M059J (cell line): Measurements from ENCODE around the gene ZNF284. TPM values are rescaled to one million over a fixed set of nuclear protein-coding genes. Genes with fewer than 3 reads are reported as not detected.

ENCODE experiments used
- DNase-seq: peaks from one replicate; pipeline ENCODE4 v3.0.0-alpha.2; 2012; ENCODE audit warnings: low read depth
- total RNA-seq: library from RNA; depleted of rRNA; stranded (reverse); fragments of >200 nt; shearing (Covaris generic); gene quantifications from 2 replicates; pipeline ENCODE4 v1.2.3, GENCODE V29; 2014; rRNA removed

ZNF284 gene
- total RNA-seq: 1.3 and 2.6 TPM in 2 replicates

DNA sequence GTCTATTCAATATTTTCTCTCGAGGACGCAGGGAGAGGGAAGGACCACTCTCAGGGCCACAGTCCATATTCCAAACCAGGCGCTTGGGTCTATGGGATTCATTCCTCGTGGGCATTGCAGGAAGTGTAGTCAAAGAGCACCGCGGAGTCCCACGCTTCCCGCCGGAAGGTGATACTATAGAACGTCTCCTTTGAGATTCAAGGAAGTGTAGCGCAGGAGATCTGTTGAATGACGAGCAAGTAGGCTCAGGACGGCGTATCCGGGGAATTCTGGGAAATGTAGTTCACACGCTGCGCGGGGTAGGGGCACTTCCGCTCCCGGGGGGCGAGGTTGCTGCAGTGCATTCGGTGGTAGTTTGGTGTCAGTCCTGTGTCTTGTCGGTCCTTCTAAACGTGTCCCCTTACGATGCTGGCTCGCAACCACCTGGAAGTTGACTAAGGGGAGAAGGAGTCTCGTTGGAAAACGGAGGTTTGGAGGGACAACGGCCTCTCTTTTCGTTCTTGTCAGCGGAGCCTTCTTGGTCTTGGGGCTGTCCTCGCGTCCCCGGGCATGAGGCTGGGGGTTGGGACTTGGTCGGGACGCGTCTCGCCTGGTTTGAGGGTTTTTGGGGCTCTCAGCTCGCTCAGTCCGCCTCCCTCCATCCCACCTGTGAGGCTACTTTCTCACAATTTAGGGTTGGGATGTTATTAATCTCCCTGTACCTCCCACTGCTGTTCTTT, at the start of gene ZNF284:
ZNF284 (plus strand) TSS at position 336 of the 719 bp plus-strand sequence. CDS start 4,231 bp downstream, outside the sequence.
- DNase-seq: peak; percentile 90

GRCh38 chr19:44024900-44025216, 47.1 kb upstream of the ZNF284 start:
- no peak for DNase-seq

- DNase-seq: peak; percentile 92
Observed at GRCh38 chr19:44025217-44025936, 46.6 kb upstream of the ZNF284 start, which contains the start of gene ZNF222. ZNF222 (plus strand) TSS chr19:44025379; CDS start chr19:44025437, 58 bp downstream.

- DNase-seq: no peak
Observed at GRCh38 chr19:44026622-44027021, 45.3 kb upstream of the ZNF284 start.

GRCh38 chr19:44032001-44032610, 39.9 kb upstream of the ZNF284 start:
- DNase-seq: no peak

DNA sequence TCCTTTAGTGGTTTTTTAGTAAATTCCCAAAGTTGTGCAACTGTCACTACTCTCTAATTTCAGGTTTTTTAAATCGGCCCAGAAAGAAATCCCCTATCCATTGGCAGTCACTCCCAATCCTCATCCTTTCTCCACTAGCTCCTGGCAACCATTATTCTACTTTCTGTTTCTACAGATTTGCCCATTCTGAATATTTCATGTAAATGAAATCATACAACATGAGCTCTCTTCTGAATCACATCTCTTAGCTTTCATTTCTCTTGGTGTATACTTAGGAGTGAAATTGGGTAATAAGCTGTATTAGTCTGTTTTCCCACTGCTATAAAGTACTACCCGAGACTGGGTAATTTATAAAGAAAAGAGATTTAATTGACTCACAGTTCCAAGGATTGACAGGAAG, 29.8 kb upstream of the ZNF284 start:
- DNase-seq: no peak

- peak; percentile 7 for DNase-seq
Observed at GRCh38 chr19:44050740-44051649, 21.0 kb upstream of the ZNF284 start.

GRCh38 chr19:44051650-44052402, 20.1 kb upstream of the ZNF284 start, which contains the start of gene ZNF223:
ZNF223 (plus strand) TSS chr19:44052036; CDS start chr19:44055177, 3,141 bp downstream.
- DNase-seq: peak; percentile 98

- DNase-seq: no peak
Observed at GRCh38 chr19:44055870-44056269, 16.1 kb upstream of the ZNF284 start.

- DNase-seq: no peak
Observed at GRCh38 chr19:44059229-44059628, 12.7 kb upstream of the ZNF284 start.

- DNase-seq: no peak
Observed at GRCh38 chr19:44061038-44061437, 10.9 kb upstream of the ZNF284 start.

GRCh38 chr19:44066305-44066704, 5.7 kb upstream of the ZNF284 start:
- DNase-seq: no peak

- no peak for DNase-seq
Observed at GRCh38 chr19:44069415-44069814, 2.5 kb upstream of the ZNF284 start.

DNA sequence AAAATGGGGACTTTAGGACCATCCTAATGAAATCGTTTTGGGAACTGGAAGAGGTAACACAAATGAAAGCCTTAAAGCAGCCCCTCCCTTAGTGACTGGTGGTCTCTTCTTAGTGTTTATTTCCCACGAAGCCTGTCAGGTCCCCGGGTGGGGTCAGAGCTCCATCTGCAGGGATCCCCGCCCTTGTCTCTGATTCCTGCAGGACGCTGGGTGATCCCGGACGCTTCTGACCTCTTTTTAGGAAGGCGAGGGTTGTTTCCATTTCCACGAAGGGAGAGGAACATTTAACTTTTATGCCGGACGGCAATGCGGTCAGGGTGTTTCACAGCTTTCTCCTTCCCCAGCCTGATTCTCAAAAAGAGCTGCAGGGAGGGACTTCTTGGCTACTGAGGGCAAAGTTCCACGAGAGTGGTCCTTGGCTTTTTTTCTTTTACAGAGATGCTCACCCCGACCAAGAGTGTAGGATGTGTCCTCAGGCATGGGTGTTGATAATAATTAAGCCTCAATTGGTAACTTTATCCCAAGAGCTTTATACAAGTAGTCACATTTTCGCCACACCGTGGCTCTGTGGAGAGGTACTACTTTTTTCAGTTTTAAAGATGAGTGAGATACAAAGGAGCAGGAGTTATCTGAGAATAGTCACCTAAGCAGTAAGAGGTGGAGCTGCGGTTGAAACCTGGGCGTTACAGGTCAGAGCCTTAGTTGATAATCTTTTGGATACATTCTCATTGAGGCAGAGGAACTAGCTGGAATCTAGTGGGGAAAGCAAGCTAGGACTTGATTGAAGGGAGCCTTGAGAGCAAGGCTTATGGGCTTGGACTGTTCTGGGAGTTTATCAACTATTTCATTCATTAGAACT, 813 bp downstream of the ZNF284 start:
- peak; percentile 23 for DNase-seq

DNA sequence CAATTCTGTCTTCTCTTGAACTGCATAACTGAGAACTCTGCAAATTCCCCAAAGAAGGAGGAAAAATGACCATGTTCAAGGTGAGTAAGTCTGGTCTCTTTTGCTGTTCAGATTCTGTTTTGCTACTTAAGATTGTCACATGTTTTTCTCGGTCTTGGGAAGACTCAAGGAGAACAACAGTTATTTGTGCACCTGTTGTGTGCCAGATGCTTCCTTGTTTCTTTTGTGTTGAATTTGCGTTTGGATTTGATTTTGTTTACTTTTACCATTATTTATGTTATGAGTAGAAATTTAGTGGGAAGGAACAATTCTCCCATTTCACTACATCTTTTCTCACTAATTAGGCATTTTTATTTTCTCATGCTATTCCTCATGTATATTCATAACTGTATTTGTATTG, 4.4 kb downstream of the ZNF284 start:
- no peak for DNase-seq

DNA sequence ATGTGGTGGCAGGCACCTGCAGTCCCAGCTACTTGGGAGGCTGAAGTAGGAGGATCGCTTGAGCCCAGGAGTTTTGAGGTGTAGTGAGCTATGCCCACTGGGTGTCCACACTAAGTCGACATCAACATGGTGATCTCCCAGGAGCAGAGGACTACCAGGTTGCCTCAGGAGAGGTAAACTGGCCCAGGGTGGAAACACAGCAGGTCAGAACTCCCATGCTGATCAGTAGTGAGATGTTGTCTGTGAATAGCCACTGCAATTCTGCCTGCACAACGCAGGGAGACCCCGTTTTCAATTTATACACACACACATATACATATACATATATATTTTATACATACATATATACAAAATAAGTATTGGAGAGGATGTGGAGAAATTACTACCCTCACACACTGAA, 20.1 kb downstream of the ZNF284 start:
- no peak for DNase-seq

GRCh38 chr19:44093931-44094765, 22.2 kb downstream of the ZNF284 start, which contains the start of gene ZNF224:
ZNF224 (plus strand) TSS chr19:44094361; CDS start chr19:44097874, 3,513 bp downstream.
- peak; percentile 94 for DNase-seq

DNA sequence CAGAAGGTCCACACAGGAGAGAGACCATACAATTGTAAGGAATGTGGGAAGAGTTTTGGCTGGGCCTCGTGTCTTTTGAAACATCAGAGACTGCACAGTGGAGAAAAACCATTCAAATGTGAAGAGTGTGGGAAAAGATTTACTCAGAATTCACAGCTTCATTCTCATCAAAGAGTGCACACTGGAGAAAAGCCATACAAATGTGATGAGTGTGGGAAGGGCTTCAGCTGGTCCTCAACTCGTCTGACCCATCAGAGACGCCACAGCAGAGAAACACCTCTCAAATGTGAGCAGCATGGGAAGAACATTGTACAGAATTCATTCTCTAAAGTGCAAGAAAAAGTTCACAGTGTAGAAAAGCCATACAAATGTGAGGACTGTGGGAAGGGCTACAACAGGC, 35.8 kb downstream of the ZNF284 start:
- DNase-seq: no peak

- DNase-seq: no peak
Observed at GRCh38 chr19:44109458-44109857, 37.5 kb downstream of the ZNF284 start.
